Lower leg skin (tissue), 4 donors: Measurements from ENCODE around the gene SLC35F3. TPM values are rescaled to one million over a fixed set of nuclear protein-coding genes. Genes with fewer than 3 reads are reported as not detected.
A peak's percentile ranks its signal among the peaks of the same experiment; 100 is the strongest.

Source experiments
- DNase-seq, 2 donors: peaks; one replicate each; pipeline ENCODE4 v3.0.0-alpha.2; 2019; ENCODE audit warnings: low spot score in 2 of 2
- H3K4me3 ChIP-seq: fragments of 200-600 bp; sonication (generic); 2 replicates; pipeline ENCODE4 v1.5.1; 2017; ENCODE audit warnings: mild to moderate bottlenecking, low read depth; ENCODE audit not compliant: poor library complexity, severe bottlenecking
- CTCF ChIP-seq, 3 donors: fragments of 450-650 bp; IDR thresholded peaks; one replicate each; pipeline ENCODE4 v1.5.1; 2016; ENCODE audit warnings: antibody characterized with exemption in 3 of 3, mild to moderate bottlenecking in 3 of 3, moderate library complexity in 2 of 3
- POLR2A ChIP-seq, 2 donors: fragments of 450-650 bp; IDR thresholded peaks; one replicate each; pipeline ENCODE4 v1.6.1; 2016 to 2017; ENCODE audit warnings: antibody characterized with exemption in 2 of 2, mild to moderate bottlenecking in 1 of 2, moderate library complexity in 1 of 2
- WGBS, 2 donors: methylation state at CpG; one replicate each; pipeline ENCODE4 v1.1.5; 2018; 5-methylcytosine and 5-hydroxymethylcytosine counted together
- intact Hi-C: fragments of 100-400 bp; cut with DNase I; formaldehyde crosslinking; loops from one replicate; pipeline ENCODE4 v1.15.0; 2023; ENCODE audit warnings: low total_unique reads
- total RNA-seq, 4 donors: library from RNA; depleted of rRNA; stranded (reverse); fragments of >200 nt; gene quantifications; one replicate each; pipeline ENCODE4 v1.1.0, GENCODE V29; 2016

SLC35F3 gene
- total RNA-seq, 4 donors from 2014 or later = 0.42 to 0.83 (median 0.64) TPM

GRCh38 chr1:234040446-234041317, 136.2 kb downstream of the SLC35F3 start:
- no peak for DNase-seq
- TF ChIP-seq CTCF (IDR thresholded peaks at IDR 0.05) (no peak), POLR2A (IDR thresholded peaks at IDR 0.05) (no peak)
- no peak overlapping the region for H3K4me3 ChIP-seq
- WGBS, 2 donors = 62 to 71% methylated on average over 9 of the region's 9 CpGs
- intact Hi-C loops = no loop called here

GRCh38 chr1:234044079-234044478, 139.6 kb downstream of the SLC35F3 start:
- no peak for DNase-seq
- intact Hi-C loops = no loop called here
- TF ChIP-seq CTCF (IDR thresholded peaks at IDR 0.05) = no peak
- no peak for TF ChIP-seq POLR2A (IDR thresholded peaks at IDR 0.05)
- WGBS, 2 donors = 86 to 96% methylated on average over 1 of the region's 1 CpG
- H3K4me3 ChIP-seq = no peak overlapping the region

- TF ChIP-seq POLR2A (IDR thresholded peaks at IDR 0.05) = no peak
- TF ChIP-seq CTCF (IDR thresholded peaks at IDR 0.05) = no peak
- no peak for DNase-seq
- intact Hi-C loops = no loop called here
Observed at GRCh38 chr1:234047123-234047522, 142.6 kb downstream of the SLC35F3 start.

GRCh38 chr1:234062166-234062565, 157.7 kb downstream of the SLC35F3 start:
- TF ChIP-seq POLR2A (IDR thresholded peaks at IDR 0.05) (no peak), CTCF (IDR thresholded peaks at IDR 0.05) (no peak)
- H3K4me3 ChIP-seq = no peak overlapping the region
- intact Hi-C loops = loop anchor here (10.0 kb wide), 1 partner anchor 667 kb away; no protein-coding TSS in a partner anchor
- no peak for DNase-seq
- 42 to 44% methylated on average over 3 of the region's 3 CpGs for WGBS, 2 donors

More at GRCh38 chr1:234047123-234047522, 142.6 kb downstream of the SLC35F3 start:
- H3K4me3 ChIP-seq = no peak overlapping the region

GRCh38 chr1:234065794-234066447, 161.4 kb downstream of the SLC35F3 start:
- no peak overlapping the region for H3K4me3 ChIP-seq
- intact Hi-C loops = loop anchor here (10.0 kb wide), 1 partner anchor 671 kb away; no protein-coding TSS in a partner anchor
- peak; percentile 53 to 89 for DNase-seq
- WGBS, 2 donors = 23 to 26% methylated on average over 17 of the region's 17 CpGs
- TF ChIP-seq POLR2A (IDR thresholded peaks at IDR 0.05) (no peak), CTCF (IDR thresholded peaks at IDR 0.05) (no peak)
